ENCODE results near the gene ZNF594. TPM values are rescaled to one million over a fixed set of nuclear protein-coding genes. Genes with fewer than 3 reads are reported as not detected.
"Not testable (repeated sequence)": the region's sequence is repeated elsewhere in the genome, so short reads cannot be mapped to it uniquely, and the experiment has no call there.

Gene ZNF594
- total RNA-seq, 2 experiments from 2014 or later: 7.7 to 8.7 TPM

DNA sequence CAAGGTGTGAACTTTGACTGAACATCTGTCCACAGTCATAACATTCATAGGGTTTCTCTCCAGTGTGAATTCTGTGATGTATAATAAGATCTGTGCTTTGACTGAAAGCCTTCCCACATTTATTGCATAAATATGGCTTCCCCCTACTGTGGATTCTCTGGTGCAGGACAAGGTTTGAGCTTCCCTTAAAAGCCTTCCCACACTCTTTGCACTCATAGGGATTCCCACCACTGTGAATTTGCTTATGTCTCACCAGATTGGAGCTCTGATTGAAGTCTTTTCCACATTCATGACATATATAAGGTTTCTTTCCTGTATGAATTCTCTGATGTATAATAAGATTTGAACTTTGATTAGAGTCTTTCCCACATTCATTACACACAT, 8.3 kb downstream of the ZNF594 start:
- Mint-ChIP-seq H3K4me3 (no peak overlapping the region), H3K9me3 (peaks cover 85% of the 10 kb centered on the region), H3K27me3 (no peaks in the 10 kb centered on the region), H3K36me3 (ENCODE audit: low read depth) (peaks cover 89% of the 10 kb centered on the region), H3K27ac (no peak overlapping the region), H3K4me1 (ENCODE audit: low read depth) (peaks cover 4% of the 10 kb centered on the region)
- TF ChIP-seq, protein P1, sequence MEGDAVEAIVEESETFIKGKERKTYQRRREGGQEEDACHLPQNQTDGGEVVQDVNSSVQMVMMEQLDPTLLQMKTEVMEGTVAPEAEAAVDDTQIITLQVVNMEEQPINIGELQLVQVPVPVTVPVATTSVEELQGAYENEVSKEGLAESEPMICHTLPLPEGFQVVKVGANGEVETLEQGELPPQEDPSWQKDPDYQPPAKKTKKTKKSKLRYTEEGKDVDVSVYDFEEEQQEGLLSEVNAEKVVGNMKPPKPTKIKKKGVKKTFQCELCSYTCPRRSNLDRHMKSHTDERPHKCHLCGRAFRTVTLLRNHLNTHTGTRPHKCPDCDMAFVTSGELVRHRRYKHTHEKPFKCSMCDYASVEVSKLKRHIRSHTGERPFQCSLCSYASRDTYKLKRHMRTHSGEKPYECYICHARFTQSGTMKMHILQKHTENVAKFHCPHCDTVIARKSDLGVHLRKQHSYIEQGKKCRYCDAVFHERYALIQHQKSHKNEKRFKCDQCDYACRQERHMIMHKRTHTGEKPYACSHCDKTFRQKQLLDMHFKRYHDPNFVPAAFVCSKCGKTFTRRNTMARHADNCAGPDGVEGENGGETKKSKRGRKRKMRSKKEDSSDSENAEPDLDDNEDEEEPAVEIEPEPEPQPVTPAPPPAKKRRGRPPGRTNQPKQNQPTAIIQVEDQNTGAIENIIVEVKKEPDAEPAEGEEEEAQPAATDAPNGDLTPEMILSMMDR (IDR thresholded peaks at IDR 0.05): no peak
- CTCF ChIA-PET: interaction anchor here (0.8 kb wide), 1 partner anchor 87 kb away, joined by 3 read pairs; no protein-coding TSS in a partner anchor
- intact Hi-C loops (cut with micrococcal nuclease): no loop called here
- DNase-seq: no peak
- ATAC-seq: no peak
- POLR2A ChIA-PET: interaction anchor here (1.4 to 2.7 kb wide), 2 partner anchors 8 to 87 kb away, joined by 4 to 14 read pairs; partner anchors contain the start of gene ZNF594

- ChIA-PET POLR2A (interaction anchor here (1.4 to 2.7 kb wide), 2 partner anchors 8 to 87 kb away, joined by 4 to 14 read pairs; partner anchors contain the start of gene ZNF594), CTCF (interaction anchor here (0.8 kb wide), 2 partner anchors 8 to 86 kb away, joined by 3 to 4 read pairs; no protein-coding TSS in a partner anchor)
- intact Hi-C loops (cut with micrococcal nuclease): no loop called here
- DNase-seq (no peak), ATAC-seq (no peak)
- H3K36me3 Mint-ChIP-seq (ENCODE audit: low read depth): peaks cover 85% of the 10 kb centered on the region
- H3K4me1 Mint-ChIP-seq (ENCODE audit: low read depth): peaks cover 2% of the 10 kb centered on the region
- no peaks in the 10 kb centered on the region for H3K27me3 Mint-ChIP-seq
- TF ChIP-seq, protein P1 (IDR thresholded peaks at IDR 0.05): no peak
- H3K9me3 Mint-ChIP-seq: peaks cover 82% of the 10 kb centered on the region
- no peak overlapping the region for H3K4me3 Mint-ChIP-seq
- no peak overlapping the region for H3K27ac Mint-ChIP-seq
These were observed 8.9 kb downstream of the ZNF594 start for GRCh38 chr17:5182597-5183409.

DNA sequence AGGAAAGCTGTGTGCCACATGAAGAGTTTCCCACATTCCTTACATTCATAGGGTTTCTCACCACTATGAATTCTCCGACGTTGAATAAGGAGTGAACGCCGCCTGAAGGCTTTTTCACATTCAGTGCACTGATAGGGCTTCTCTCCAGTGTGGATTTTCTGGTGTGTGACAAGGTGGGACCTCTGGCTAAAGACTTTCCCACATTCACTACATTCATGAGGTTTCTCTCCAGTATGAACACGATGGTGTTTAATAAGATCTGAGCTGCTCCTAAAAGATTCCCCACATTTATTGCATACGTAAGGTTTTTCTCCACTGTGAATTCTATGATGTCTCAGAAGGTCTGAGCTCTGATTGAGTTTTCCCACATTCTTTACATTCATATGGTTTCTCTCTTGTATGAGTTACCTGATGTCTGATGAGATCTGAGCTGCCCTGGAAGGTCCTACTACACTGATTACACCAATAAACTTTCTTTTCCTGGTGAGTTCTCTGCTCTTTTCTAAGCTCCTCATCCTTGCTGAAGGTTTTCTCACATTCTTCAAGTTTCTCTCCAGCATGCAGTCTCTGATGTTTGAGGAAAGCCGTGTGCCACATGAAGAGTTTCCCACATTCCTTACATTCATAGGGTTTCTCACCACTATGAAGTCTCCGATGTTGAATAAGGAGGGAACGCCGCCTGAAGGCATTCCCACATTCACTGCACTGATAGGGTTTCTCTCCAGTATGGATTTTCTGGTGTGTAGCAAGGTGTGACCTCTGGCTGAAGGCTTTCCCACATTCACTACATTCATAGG, 10.0 kb downstream of the ZNF594 start:
- H3K36me3 Mint-ChIP-seq (ENCODE audit: low read depth): peaks cover 81% of the 10 kb centered on the region
- no peaks in the 10 kb centered on the region for H3K27me3 Mint-ChIP-seq
- intact Hi-C loops (cut with micrococcal nuclease): no loop called here
- POLR2A ChIA-PET: interaction anchor here (0.7 to 2.7 kb wide), 4 partner anchors 10 to 86 kb away, joined by 3 to 14 read pairs (median 5); partner anchors contain the start of gene ZNF594
- DNase-seq (no peak), ATAC-seq (no peak)
- peaks cover 77% of the 10 kb centered on the region for H3K9me3 Mint-ChIP-seq
- no peak overlapping the region for H3K27ac Mint-ChIP-seq
- TF ChIP-seq, protein P1 (IDR thresholded peaks at IDR 0.05): no peak
- no peak overlapping the region for H3K4me3 Mint-ChIP-seq
- CTCF ChIA-PET: interaction anchor here (0.8 kb wide), 1 partner anchor 9 kb away, joined by 4 read pairs; no protein-coding TSS in a partner anchor
- no peaks in the 10 kb centered on the region for H3K4me1 Mint-ChIP-seq (ENCODE audit: low read depth)

- ChIA-PET CTCF (no interaction called here), POLR2A (no interaction called here)
- no peak for ATAC-seq
- H3K9me3 Mint-ChIP-seq: peaks cover 67% of the 10 kb centered on the region
- no peak overlapping the region for H3K4me3 Mint-ChIP-seq
- no peak for DNase-seq
- H3K27me3 Mint-ChIP-seq: no peaks in the 10 kb centered on the region
- no peaks in the 10 kb centered on the region for H3K4me1 Mint-ChIP-seq (ENCODE audit: low read depth)
- H3K36me3 Mint-ChIP-seq (ENCODE audit: low read depth): peaks cover 79% of the 10 kb centered on the region
- no peak overlapping the region for H3K27ac Mint-ChIP-seq
- TF ChIP-seq, protein P1 (IDR thresholded peaks at IDR 0.05): no peak
- intact Hi-C loops (cut with micrococcal nuclease): no loop called here
These were observed 12.7 kb downstream of the ZNF594 start for GRCh38 chr17:5179003-5179402.

DNA sequence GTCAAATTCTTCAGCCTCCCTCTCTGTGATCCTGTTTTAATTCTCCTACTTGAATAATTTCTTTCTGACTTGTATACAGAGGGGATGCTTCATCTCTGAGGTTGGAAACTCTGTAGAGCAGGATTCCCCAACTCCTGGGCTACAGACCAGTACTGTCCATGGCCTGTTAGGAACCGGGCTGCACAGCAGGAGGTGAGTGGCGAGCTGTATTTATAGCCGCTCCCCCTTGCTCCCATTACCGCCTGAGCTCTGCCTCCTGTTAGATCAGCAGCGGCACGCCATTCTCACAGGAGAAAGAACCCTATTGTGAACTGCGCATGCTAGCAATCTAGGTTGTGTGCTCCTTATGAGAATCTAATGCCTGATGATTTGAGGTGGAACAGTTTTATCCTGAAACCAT, 16.6 kb downstream of the ZNF594 start:
- peaks cover 43% of the 10 kb centered on the region for H3K36me3 Mint-ChIP-seq (ENCODE audit: low read depth)
- H3K27me3 Mint-ChIP-seq; POLR2A ChIA-PET; H3K27ac Mint-ChIP-seq; DNase-seq; H3K4me1 Mint-ChIP-seq (ENCODE audit: low read depth); CTCF ChIA-PET; intact Hi-C loops (cut with micrococcal nuclease); ATAC-seq; H3K4me3 Mint-ChIP-seq: not testable (repeated sequence)
- peaks cover 38% of the 10 kb centered on the region for H3K9me3 Mint-ChIP-seq

GRCh38 chr17:5165791-5166564, 25.7 kb downstream of the ZNF594 start:
- H3K4me1 Mint-ChIP-seq (ENCODE audit: low read depth); H3K9me3 Mint-ChIP-seq; DNase-seq; H3K36me3 Mint-ChIP-seq (ENCODE audit: low read depth); ATAC-seq; POLR2A ChIA-PET; intact Hi-C loops (cut with micrococcal nuclease); H3K4me3 Mint-ChIP-seq; H3K27ac Mint-ChIP-seq; CTCF ChIA-PET: not testable (repeated sequence)
- peaks cover 13% of the 10 kb centered on the region for H3K27me3 Mint-ChIP-seq
